Measurements from ENCODE around the gene CHKB. TPM values are rescaled to one million over a fixed set of nuclear protein-coding genes. Genes with fewer than 3 reads are reported as not detected.

CHKB gene
- total and polyA plus RNA-seq, 2 of the 8 experiments (the other 6 are each of a cell fraction or from before 2014, with no cell fraction given) = 27.9 to 42.2 TPM

DNA sequence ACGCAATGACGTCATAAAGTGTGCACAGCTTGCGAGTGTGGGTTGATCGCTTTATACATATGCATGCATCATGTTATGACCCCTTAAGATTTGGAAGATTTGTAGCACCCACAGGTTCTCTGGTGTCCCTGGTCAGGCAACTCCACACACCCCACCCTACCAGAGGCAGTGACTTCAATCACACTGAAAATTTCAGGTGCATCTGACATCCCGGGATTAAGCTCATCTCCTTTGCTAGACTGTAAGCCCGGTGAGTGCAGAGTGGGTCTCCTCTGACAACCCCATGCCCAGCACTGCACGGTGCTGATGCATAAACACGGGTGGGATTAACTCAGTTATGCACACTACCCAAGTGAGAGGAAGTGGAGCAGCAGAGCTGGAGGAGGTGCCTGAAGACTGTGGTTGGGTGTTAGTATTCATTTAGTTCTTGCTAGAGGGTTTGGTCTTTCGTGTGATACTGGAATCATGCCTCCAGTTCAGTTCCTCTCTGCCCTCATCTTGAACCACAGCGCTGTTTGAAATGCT, 38.8 kb upstream of the CHKB start:
- no peak overlapping the region; the same call in 1 of the 2 replicates for H3K27ac ChIP-seq (ENCODE audit: low read depth, low read length)
- no peak overlapping the region for H3K56ac ChIP-seq (replicated peaks; ENCODE audit: insufficient read length, low read depth, low read length)
- no peak overlapping the region for H2BK12ac ChIP-seq (ENCODE audit: low read depth, low read length)
- no peaks in the 10 kb centered on the region for H3K9me3 ChIP-seq (ENCODE audit: insufficient read depth in 2 of 2, low read depth in 1 of 2, low read length in 1 of 2)
- ChIA-PET CTCF (ENCODE audit: partially characterized antibody) (interaction anchor here (0.7 to 15.7 kb wide), 32 partner anchors 9 to 296 kb away, joined by 3 to 281 read pairs (median 4); partner anchors contain the start of genes CPT1B, SCO2 and SYCE3), POLR2A (ENCODE audit: partially characterized antibody) (interaction anchor here (0.6 kb wide), 1 partner anchor 726 kb away, joined by 4 read pairs; no protein-coding TSS in a partner anchor)
- no peaks in the 10 kb centered on the region for H3K79me1 ChIP-seq (ENCODE audit: low read depth, low read length)
- TF ChIP-seq POU5F1 (IDR thresholded peaks at IDR 0.05; ENCODE audit: low read depth, low read length) = no peak
- TF ChIP-seq SIRT6 (IDR thresholded peaks at IDR 0.05; ENCODE audit: low read length) = no peak
- no peaks in the 10 kb centered on the region for H3K79me2 ChIP-seq (ENCODE audit: control insufficient read depth in 1 of 2, insufficient read depth in 2 of 2, low read length in 2 of 2)
- H4K8ac ChIP-seq (ENCODE audit: extremely low read depth, insufficient read depth, low read length) = no peak overlapping the region
- H2AK5ac ChIP-seq (ENCODE audit: low read depth, low read length) = no peak overlapping the region
- peaks cover 0 to 7% of the 10 kb centered on the region in 2 experiments for H4K20me1 ChIP-seq (replicated peaks in 1 of 2; ENCODE audit: control insufficient read depth in 1 of 2, insufficient read depth in 2 of 2, low read length in 2 of 2)
- no peak overlapping the region for H2BK20ac ChIP-seq (ENCODE audit: low read length)
- no peak for FAIRE-seq
- H3K9ac ChIP-seq (replicated peaks in 1 of 4; ENCODE audit: extremely low read depth in 1 of 4, low read depth in 3 of 4, low read length in 3 of 4) = no peak overlapping the region
- H3K4ac ChIP-seq (replicated peaks; ENCODE audit: insufficient read length, low read depth, low read length) = no peak overlapping the region
- H3K14ac ChIP-seq (ENCODE audit: insufficient read length) = no peak overlapping the region
- no peak overlapping the region for H2BK15ac ChIP-seq (ENCODE audit: low read length)
- H3K4me3 ChIP-seq (ENCODE audit: extremely low read depth in 1 of 4, insufficient read depth in 2 of 4, low read depth in 3 of 4, low read length in 4 of 4) = no peak overlapping the region
- no peak overlapping the region for H4K91ac ChIP-seq (replicated peaks; ENCODE audit: insufficient read length, low read length)
- peaks cover 2% of the 10 kb centered on the region; the same call in 1 of the 2 replicates for H3K23me2 ChIP-seq (ENCODE audit: low read depth, low read length)
- peaks cover 0 to 3% (median under 1%) of the 10 kb centered on the region in 4 experiments; a peak in 4 of 7 replicates for H3K27me3 ChIP-seq (replicated peaks in 1 of 4; ENCODE audit: control insufficient read depth in 3 of 4, extremely low read depth in 1 of 4, insufficient read depth in 3 of 4, low read length in 3 of 4)
- WGBS, 2 experiments (ENCODE audit: extremely low coverage in 1 of 2, insufficient coverage in 1 of 2, insufficient read length in 1 of 2, insufficient replicate concordance in 2 of 2, low coverage in 1 of 2, low lambda C conversion rate in 2 of 2, missing lambda C conversion rate in 1 of 2) = 81% methylated on average over 10 of the region's 10 CpGs; no CpG with 5 or more reads in 1 of the 2 experiments
- DNase-seq (ENCODE audit: low read depth in 1 of 2, low spot score in 2 of 2) = no peak
- H3K23ac ChIP-seq (ENCODE audit: insufficient read length) = no peak overlapping the region
- no peaks in the 10 kb centered on the region for H3K36me3 ChIP-seq (ENCODE audit: control insufficient read depth in 2 of 4, insufficient read depth in 4 of 4, low read length in 3 of 4)
- peaks cover 0 to 10% (median 7%) of the 10 kb centered on the region in 4 experiments; a peak in 6 of 7 replicates for H3K4me1 ChIP-seq (replicated peaks in 1 of 4; ENCODE audit: control insufficient read depth in 3 of 4, insufficient read depth in 4 of 4, low read length in 3 of 4)
- no peak overlapping the region for H2BK5ac ChIP-seq (ENCODE audit: low read depth, low read length)
- no peak overlapping the region for H3K18ac ChIP-seq (ENCODE audit: extremely low read depth, low read length)
- no peak overlapping the region for H2AFZ ChIP-seq (ENCODE audit: low read length)
- H2BK120ac ChIP-seq (replicated peaks; ENCODE audit: low read depth, low read length) = no peak overlapping the region
- no peak overlapping the region for H4K5ac ChIP-seq (ENCODE audit: insufficient read length, low read depth, low read length)
- peak overlapping the region in 1 of 2 experiments; percentile 51; a peak in 1 of 4 replicates for H3K4me2 ChIP-seq (ENCODE audit: insufficient read depth in 1 of 2, low read depth in 2 of 2, low read length in 2 of 2)
